ENCODE data around the gene POLR3B.

The POLR3B gene

DNA sequence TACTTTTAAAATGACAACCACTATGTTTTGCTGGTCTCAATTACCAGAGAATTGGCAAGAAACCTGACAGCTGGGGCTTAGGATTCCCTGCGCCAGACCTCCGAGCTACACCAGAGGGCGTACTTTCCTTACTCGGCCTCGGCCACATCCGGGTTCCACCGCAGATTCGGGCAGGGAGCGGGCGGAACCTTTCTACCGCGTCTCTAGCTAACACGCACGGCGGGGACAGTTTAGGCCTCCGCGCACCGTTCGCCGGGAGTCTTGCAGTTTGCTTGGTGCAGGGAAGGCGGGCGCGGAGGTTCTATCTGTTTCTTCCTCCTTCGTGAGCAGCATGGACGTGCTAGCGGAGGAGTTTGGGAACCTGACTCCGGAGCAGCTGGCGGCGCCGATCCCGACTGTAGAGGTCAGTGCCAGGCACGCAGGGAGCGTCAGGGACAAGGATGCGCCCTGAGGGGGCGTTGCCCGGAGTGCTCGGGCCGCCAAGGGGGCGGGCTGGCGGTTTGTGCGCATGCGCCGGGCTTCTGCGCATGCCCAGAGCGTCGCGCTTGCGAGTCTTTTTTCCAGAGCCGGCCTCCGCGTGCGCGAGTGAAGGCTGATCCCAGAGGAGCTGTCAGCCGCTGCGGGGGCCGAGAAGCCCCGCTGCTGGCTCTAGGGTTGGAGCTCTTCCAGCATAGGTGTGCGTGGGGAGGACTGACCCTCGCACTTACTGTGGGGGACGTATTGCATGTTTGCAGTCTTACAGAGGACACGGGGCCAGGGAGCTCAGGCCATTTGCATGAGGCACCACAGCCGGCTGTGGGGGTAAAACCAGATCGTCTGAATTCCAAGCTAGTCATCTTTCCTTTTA lies at the start of gene POLR3B:
POLR3B (plus strand) TSS at position 200 of the 847 bp plus-strand sequence; CDS start at position 332, 132 bp downstream.
- Histone ChIP-seq H3K4me1 (ENCODE audit: control insufficient read depth, low read length) (peaks cover 13% of the 10 kb centered on the region), H3K27me3 (ENCODE audit: control insufficient read depth, low read length) (no peaks in the 10 kb centered on the region), H3K79me2 (ENCODE audit: control insufficient read depth, low read length) (peaks cover 45% of the 10 kb centered on the region), H3K27ac (ENCODE audit: low read depth, low read length) (peak within 1 kb of the TSS; percentile 56), H3F3A (ENCODE audit: control insufficient read depth, insufficient read depth) (no peaks in the 10 kb centered on the region), H3K4me3 (ENCODE audit: low read length) (peak within 1 kb of the TSS; percentile 89), H3K9me2 (replicated peaks; ENCODE audit: control insufficient read depth, low read length) (no peaks in the 10 kb centered on the region), H4K20me1 (ENCODE audit: control insufficient read depth, insufficient read depth, low read depth, low read length) (no peaks in the 10 kb centered on the region), H3K4me2 (ENCODE audit: low read length) (peak within 1 kb of the TSS; percentile 66), H3K9me3 (ENCODE audit: control insufficient read depth, insufficient read depth, low read length) (no peaks in the 10 kb centered on the region), H3K36me3 (ENCODE audit: control insufficient read depth, low read length) (no peaks in the 10 kb centered on the region; the same call in 1 of the 2 replicates)
- TF ChIP-seq, protein P1, sequence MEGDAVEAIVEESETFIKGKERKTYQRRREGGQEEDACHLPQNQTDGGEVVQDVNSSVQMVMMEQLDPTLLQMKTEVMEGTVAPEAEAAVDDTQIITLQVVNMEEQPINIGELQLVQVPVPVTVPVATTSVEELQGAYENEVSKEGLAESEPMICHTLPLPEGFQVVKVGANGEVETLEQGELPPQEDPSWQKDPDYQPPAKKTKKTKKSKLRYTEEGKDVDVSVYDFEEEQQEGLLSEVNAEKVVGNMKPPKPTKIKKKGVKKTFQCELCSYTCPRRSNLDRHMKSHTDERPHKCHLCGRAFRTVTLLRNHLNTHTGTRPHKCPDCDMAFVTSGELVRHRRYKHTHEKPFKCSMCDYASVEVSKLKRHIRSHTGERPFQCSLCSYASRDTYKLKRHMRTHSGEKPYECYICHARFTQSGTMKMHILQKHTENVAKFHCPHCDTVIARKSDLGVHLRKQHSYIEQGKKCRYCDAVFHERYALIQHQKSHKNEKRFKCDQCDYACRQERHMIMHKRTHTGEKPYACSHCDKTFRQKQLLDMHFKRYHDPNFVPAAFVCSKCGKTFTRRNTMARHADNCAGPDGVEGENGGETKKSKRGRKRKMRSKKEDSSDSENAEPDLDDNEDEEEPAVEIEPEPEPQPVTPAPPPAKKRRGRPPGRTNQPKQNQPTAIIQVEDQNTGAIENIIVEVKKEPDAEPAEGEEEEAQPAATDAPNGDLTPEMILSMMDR (IDR thresholded peaks at IDR 0.05; ENCODE audit: low read depth, low read length, poor library complexity, severe bottlenecking): peak; percentile 79
- no peak for TF ChIP-seq EZH2phosphoT487 (IDR thresholded peaks at IDR 0.05; ENCODE audit: borderline replicate concordance, low read length)

- peaks cover 23% of the 10 kb centered on the region for H3K4me1 ChIP-seq (ENCODE audit: control insufficient read depth, low read length)
- H3K79me2 ChIP-seq (ENCODE audit: control insufficient read depth, low read length): no peaks in the 10 kb centered on the region
- peaks cover 5% of the 10 kb centered on the region for H3K27me3 ChIP-seq (ENCODE audit: control insufficient read depth, low read length)
- no peak overlapping the region for H3K4me3 ChIP-seq (ENCODE audit: low read length)
- no peak for TF ChIP-seq EZH2phosphoT487 (IDR thresholded peaks at IDR 0.05; ENCODE audit: borderline replicate concordance, low read length)
- TF ChIP-seq, protein P1 (IDR thresholded peaks at IDR 0.05; ENCODE audit: low read depth, low read length, poor library complexity, severe bottlenecking): no peak
- no peaks in the 10 kb centered on the region for H4K20me1 ChIP-seq (ENCODE audit: control insufficient read depth, insufficient read depth, low read depth, low read length)
- H3K9me2 ChIP-seq (replicated peaks; ENCODE audit: control insufficient read depth, low read length): no peaks in the 10 kb centered on the region
- H3F3A ChIP-seq (ENCODE audit: control insufficient read depth, insufficient read depth): no peaks in the 10 kb centered on the region
- H3K36me3 ChIP-seq (ENCODE audit: control insufficient read depth, low read length): no peaks in the 10 kb centered on the region
- no peak overlapping the region for H3K27ac ChIP-seq (ENCODE audit: low read depth, low read length)
- no peak overlapping the region for H3K4me2 ChIP-seq (ENCODE audit: low read length)
- H3K9me3 ChIP-seq (ENCODE audit: control insufficient read depth, insufficient read depth, low read length): no peaks in the 10 kb centered on the region
Observed at GRCh38 chr12:106308121-106308520, 49.4 kb upstream of the POLR3B start.

- Histone ChIP-seq H3K4me3 (ENCODE audit: low read length) (no peak overlapping the region), H3K27ac (ENCODE audit: low read depth, low read length) (no peak overlapping the region), H3K4me1 (ENCODE audit: control insufficient read depth, low read length) (peaks cover 18% of the 10 kb centered on the region), H3F3A (ENCODE audit: control insufficient read depth, insufficient read depth) (no peaks in the 10 kb centered on the region), H3K9me3 (ENCODE audit: control insufficient read depth, insufficient read depth, low read length) (no peaks in the 10 kb centered on the region), H3K27me3 (ENCODE audit: control insufficient read depth, low read length) (peaks cover 5% of the 10 kb centered on the region), H4K20me1 (ENCODE audit: control insufficient read depth, insufficient read depth, low read depth, low read length) (no peaks in the 10 kb centered on the region), H3K79me2 (ENCODE audit: control insufficient read depth, low read length) (no peaks in the 10 kb centered on the region), H3K9me2 (replicated peaks; ENCODE audit: control insufficient read depth, low read length) (no peaks in the 10 kb centered on the region), H3K36me3 (ENCODE audit: control insufficient read depth, low read length) (no peaks in the 10 kb centered on the region), H3K4me2 (ENCODE audit: low read length) (no peak overlapping the region)
- TF ChIP-seq, protein P1 (IDR thresholded peaks at IDR 0.05; ENCODE audit: low read depth, low read length, poor library complexity, severe bottlenecking): no peak
- TF ChIP-seq EZH2phosphoT487 (IDR thresholded peaks at IDR 0.05; ENCODE audit: borderline replicate concordance, low read length): no peak
Observed at GRCh38 chr12:106308611-106309010, 48.9 kb upstream of the POLR3B start.

Data from DOHH2 (cell line).